Hepatocyte (in vitro differentiated cells): ENCODE results near the gene LARP1. TPM values are rescaled to one million over a fixed set of nuclear protein-coding genes. Genes with fewer than 3 reads are reported as not detected.

ENCODE experiments used
- DNase-seq: peaks from one replicate; pipeline ENCODE4 v3.0.0-alpha.2; 2016; ENCODE audit warnings: low spot score
- H2AFZ ChIP-seq: fragments of 200-600 bp; sonication (generic); 2 replicates; pipeline ENCODE4 v1.6.0; 2016; ENCODE audit warnings: antibody characterized with exemption, mild to moderate bottlenecking
- H3K27ac ChIP-seq: fragments of 200-600 bp; sonication (generic); 2 replicates; pipeline ENCODE4 v1.5.1; 2016; ENCODE audit warnings: mild to moderate bottlenecking
- H3K27me3 ChIP-seq: fragments of 200-600 bp; sonication (generic); 2 replicates; pipeline ENCODE4 v1.6.1; 2016
- H3K36me3 ChIP-seq: fragments of 200-600 bp; sonication (generic); replicated peaks from 2 replicates; pipeline ENCODE4 v1.5.1; 2016; ENCODE audit warnings: low read depth; ENCODE audit not compliant: insufficient read depth
- H3K4me1 ChIP-seq: fragments of 200-600 bp; sonication (generic); 2 replicates; pipeline ENCODE4 v1.5.1; 2016; ENCODE audit warnings: mild to moderate bottlenecking, moderate library complexity; ENCODE audit not compliant: insufficient read depth
- H3K4me2 ChIP-seq: fragments of 200-600 bp; sonication (generic); 2 replicates; pipeline ENCODE4 v1.6.0; 2016
- H3K4me3 ChIP-seq: fragments of 200-600 bp; sonication (generic); 2 replicates; pipeline ENCODE4 v1.5.1; 2016; ENCODE audit warnings: mild to moderate bottlenecking
- H3K79me2 ChIP-seq: fragments of 200-600 bp; sonication (generic); 2 replicates; pipeline ENCODE4 v1.6.0; 2017; ENCODE audit warnings: mild to moderate bottlenecking
- H3K9me2 ChIP-seq: fragments of 200-600 bp; sonication (generic); replicated peaks from 2 replicates; pipeline ENCODE4 v1.6.0; 2017; ENCODE audit warnings: mild to moderate bottlenecking; ENCODE audit not compliant: insufficient read depth
- H3K9me3 ChIP-seq: fragments of 200-600 bp; sonication (generic); 2 replicates; pipeline ENCODE4 v1.5.1; 2016; ENCODE audit warnings: low read depth, mild to moderate bottlenecking
- H4K20me1 ChIP-seq: fragments of 200-600 bp; sonication (generic); 2 replicates; pipeline ENCODE4 v1.6.0; 2016; ENCODE audit warnings: mild to moderate bottlenecking; ENCODE audit not compliant: insufficient read depth, poor library complexity, severe bottlenecking
- EZH2 ChIP-seq: fragments of 200-600 bp; sonication (generic); IDR thresholded peaks from 2 replicates; pipeline ENCODE4 v1.6.1; 2016; ENCODE audit warnings: antibody characterized with exemption, mild to moderate bottlenecking, borderline replicate concordance
- EZH2phosphoT487 ChIP-seq: fragments of 200-600 bp; sonication (generic); IDR thresholded peaks from one replicate; pipeline ENCODE4 v1.6.1; 2018; ENCODE audit warnings: antibody characterized with exemption, mild to moderate bottlenecking, low read depth, moderate library complexity; ENCODE audit not compliant: unreplicated experiment, severe bottlenecking
- WGBS: methylation state at CpG from one replicate; pipeline ENCODE4 v1.1.6; 2016; ENCODE audit warnings: low lambda C conversion rate; ENCODE audit errors: missing lambda C conversion rate; 5-methylcytosine and 5-hydroxymethylcytosine counted together
- polyA plus RNA-seq: library from polyadenylated mRNA; unstranded; fragments of >200 nt; fragmentation: Nextera tagmentation; extraction: Ambion mirVana; gene quantifications from 2 replicates; pipeline ENCODE4 v1.2.1, GENCODE V29; 2016
- total RNA-seq: library from RNA; depleted of rRNA; stranded (reverse); fragments of >200 nt; gene quantifications from 2 replicates; pipeline ENCODE4 v1.2.3, GENCODE V29; 2014
- TF ChIP-seq, protein P1 (sequence below): fragments of 200-600 bp; sonication (generic); IDR thresholded peaks from 2 replicates; pipeline ENCODE4 v1.5.1; 2016; ENCODE audit warnings: antibody characterized with exemption, mild to moderate bottlenecking; ENCODE audit not compliant: poor library complexity

Gene LARP1
- total and polyA plus RNA-seq, 2 experiments from 2014 or later, result 62.9 to 75.0 TPM

DNA sequence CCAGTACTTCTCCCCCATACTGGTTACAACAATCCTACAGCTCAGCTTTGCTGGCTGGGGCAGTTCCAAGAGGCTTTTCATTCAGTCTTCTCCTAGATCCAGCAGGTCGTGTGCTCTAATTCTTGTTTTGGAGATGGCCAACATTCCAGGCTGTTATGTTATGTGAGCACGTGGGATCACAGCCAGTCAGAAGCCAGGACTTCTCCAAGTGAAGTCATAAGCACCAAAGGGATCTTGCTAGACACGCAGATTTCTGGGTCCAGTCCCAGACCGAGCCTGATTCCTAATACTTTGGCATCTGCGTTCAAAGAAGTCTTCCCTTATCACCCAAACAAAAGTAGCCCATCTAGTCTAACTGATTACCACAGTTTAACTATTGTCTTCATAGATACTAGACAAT is 1.4 kb upstream of the LARP1 start:
- peaks cover 26% of the 10 kb centered on the region for H3K4me1 ChIP-seq
- TF ChIP-seq EZH2phosphoT487 (no peak), EZH2 (no peak)
- TF ChIP-seq, protein P1, sequence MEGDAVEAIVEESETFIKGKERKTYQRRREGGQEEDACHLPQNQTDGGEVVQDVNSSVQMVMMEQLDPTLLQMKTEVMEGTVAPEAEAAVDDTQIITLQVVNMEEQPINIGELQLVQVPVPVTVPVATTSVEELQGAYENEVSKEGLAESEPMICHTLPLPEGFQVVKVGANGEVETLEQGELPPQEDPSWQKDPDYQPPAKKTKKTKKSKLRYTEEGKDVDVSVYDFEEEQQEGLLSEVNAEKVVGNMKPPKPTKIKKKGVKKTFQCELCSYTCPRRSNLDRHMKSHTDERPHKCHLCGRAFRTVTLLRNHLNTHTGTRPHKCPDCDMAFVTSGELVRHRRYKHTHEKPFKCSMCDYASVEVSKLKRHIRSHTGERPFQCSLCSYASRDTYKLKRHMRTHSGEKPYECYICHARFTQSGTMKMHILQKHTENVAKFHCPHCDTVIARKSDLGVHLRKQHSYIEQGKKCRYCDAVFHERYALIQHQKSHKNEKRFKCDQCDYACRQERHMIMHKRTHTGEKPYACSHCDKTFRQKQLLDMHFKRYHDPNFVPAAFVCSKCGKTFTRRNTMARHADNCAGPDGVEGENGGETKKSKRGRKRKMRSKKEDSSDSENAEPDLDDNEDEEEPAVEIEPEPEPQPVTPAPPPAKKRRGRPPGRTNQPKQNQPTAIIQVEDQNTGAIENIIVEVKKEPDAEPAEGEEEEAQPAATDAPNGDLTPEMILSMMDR, result no peak
- H3K4me2 ChIP-seq, result peak overlapping the region; percentile 81
- H3K4me3 ChIP-seq, result no peak overlapping the region
- no peaks in the 10 kb centered on the region for H3K36me3 ChIP-seq
- H4K20me1 ChIP-seq, result peaks cover 16% of the 10 kb centered on the region
- H2AFZ ChIP-seq, result no peak overlapping the region
- no peaks in the 10 kb centered on the region for H3K9me2 ChIP-seq
- H3K27me3 ChIP-seq, result no peaks in the 10 kb centered on the region
- DNase-seq, result peak; percentile 64
- WGBS, result 30% methylated on average over 5 of the region's 5 CpGs
- H3K79me2 ChIP-seq, result peaks cover 33% of the 10 kb centered on the region
- peak overlapping the region; percentile 95 for H3K27ac ChIP-seq
- no peaks in the 10 kb centered on the region for H3K9me3 ChIP-seq

DNA sequence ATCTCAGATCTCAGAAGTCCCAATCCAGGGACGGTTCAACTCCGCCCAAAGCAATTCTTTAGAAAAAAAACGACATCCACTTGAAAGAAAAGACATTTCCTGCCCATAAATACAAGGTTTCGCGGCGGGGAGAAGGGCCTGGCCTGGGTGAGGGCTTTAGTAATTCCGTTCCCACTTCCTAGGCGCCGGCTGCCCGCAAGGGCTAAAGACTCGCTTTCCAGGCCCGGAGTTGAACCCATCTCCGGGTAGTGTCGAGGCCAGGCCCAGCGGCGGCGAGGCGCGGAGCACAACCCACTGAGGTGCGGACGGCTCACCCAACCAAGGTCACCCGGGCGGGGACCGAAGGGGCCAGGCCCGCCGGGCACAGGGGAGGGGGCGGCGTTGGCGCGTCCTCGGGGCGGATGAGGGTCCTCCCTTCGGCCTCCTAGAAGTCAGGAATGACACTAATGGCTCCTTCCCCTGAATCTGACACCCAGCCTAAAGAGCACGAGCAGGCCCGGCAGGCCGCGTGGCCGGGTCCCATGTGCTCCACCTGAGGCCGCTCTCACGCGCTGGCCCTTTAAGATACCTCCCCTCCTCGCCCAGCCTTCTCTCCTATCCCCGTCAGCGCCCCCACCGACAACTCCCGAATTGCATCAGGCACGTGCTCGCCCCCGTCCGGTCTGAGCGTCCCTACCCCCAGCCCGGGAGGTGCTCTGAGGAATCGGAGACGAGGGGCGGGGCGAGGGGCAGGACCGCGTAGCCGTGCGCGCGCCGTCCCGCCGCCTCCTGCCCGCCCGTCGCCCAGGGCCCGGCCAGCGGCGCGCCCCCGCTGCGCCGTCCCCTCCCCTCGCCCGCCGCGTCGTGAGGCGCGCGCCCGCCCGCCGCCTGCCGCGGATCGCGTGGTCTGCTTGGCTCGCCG is 467 bp upstream of the LARP1 start:
- Histone ChIP-seq H4K20me1 (peaks cover 25% of the 10 kb centered on the region), H3K79me2 (peaks cover 42% of the 10 kb centered on the region), H2AFZ (peak overlapping the region; percentile 75), H3K27ac (peak overlapping the region; percentile 98), H3K27me3 (no peaks in the 10 kb centered on the region), H3K4me1 (peaks cover 33% of the 10 kb centered on the region), H3K4me2 (peak overlapping the region; percentile 86), H3K36me3 (no peaks in the 10 kb centered on the region), H3K9me3 (no peaks in the 10 kb centered on the region), H3K9me2 (no peaks in the 10 kb centered on the region), H3K4me3 (peak overlapping the region; percentile 75)
- TF ChIP-seq, protein P1, result peak; percentile 47
- no peak for TF ChIP-seq EZH2phosphoT487
- peak; percentile 100 for DNase-seq
- WGBS, result 5% methylated on average over 42 of the region's 92 CpGs

DNA sequence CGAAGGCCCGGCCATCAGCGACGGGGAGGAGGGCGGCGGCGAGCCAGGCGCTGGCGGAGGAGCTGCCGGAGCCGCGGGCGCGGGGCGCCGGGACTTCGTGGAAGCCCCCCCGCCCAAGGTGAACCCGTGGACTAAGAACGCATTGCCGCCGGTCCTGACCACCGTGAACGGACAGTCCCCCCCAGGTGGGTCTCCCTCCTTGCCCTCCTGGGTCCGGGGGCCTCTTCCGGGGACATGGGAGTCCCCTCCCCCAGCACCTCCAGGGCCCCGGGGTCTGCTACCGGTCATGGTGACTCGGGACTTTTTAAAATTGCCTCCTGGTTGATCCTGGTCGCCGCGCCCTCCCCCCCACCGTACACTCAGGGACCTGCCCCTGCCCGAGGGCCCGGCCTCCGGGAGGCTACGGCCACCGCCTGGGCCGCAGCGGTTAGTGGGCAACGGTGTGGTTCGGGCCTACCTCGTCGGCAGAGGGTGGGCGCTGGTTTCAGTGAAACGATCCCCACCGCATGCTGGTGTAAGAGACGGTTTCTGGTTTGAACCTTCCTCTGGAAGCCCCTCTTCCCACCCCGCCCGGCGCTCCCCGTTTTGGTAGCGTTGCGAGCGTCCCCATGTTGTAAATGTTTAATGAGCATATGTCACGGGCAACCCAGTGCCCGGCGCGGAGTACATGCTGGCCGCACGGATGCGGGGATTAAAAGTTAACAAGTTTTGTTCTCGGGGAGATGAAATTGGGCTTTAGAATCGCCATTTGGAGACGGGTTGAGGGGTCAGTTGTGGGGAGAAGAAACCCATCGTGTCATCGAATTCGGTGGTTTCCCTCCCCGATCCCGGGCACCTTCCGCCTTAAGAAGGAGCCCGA is 1.1 kb downstream of the LARP1 start:
- peak overlapping the region; percentile 98 for H3K27ac ChIP-seq
- peaks cover 40% of the 10 kb centered on the region for H4K20me1 ChIP-seq
- H3K9me3 ChIP-seq, result no peaks in the 10 kb centered on the region
- H3K79me2 ChIP-seq, result peaks cover 57% of the 10 kb centered on the region
- DNase-seq, result peak; percentile 62
- H3K4me1 ChIP-seq, result peaks cover 45% of the 10 kb centered on the region
- TF ChIP-seq, protein P1, result no peak
- no peak for TF ChIP-seq EZH2phosphoT487
- no peak for TF ChIP-seq EZH2
- H3K27me3 ChIP-seq, result no peaks in the 10 kb centered on the region
- 1% methylated on average over 63 of the region's 72 CpGs for WGBS
- no peaks in the 10 kb centered on the region for H3K9me2 ChIP-seq
- peak overlapping the region; percentile 60 for H2AFZ ChIP-seq
- peak overlapping the region; percentile 86 for H3K4me2 ChIP-seq
- H3K36me3 ChIP-seq, result no peaks in the 10 kb centered on the region
- peak overlapping the region; percentile 75 for H3K4me3 ChIP-seq
